ENCODE results near the gene HSDL1.

DNA sequence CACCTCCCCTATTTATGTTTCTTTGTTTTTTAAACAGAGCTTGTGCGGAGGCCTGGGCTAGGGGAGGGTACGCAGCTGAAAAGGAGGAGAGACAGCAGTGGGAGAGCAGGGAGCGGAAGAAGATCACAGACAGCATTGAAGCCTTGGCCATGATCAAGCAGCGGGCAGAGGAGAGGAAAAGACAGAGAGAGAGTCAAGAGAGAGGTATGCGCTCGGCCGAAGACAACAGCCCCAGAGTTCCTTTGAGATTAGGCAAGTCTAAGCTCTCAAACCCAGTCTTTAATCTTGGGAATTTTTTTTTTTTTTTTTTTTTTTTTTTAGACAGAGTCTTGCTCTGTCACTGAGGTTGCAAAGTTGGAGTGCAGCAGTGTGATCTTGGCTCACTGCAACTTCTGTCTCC is 20.8 kb upstream of the HSDL1 start:
- TF ChIP-seq POLR2A (IDR thresholded peaks at IDR 0.05) (no peak), EP300 (IDR thresholded peaks at IDR 0.05) (no peak)
- TF ChIP-seq, protein P1, sequence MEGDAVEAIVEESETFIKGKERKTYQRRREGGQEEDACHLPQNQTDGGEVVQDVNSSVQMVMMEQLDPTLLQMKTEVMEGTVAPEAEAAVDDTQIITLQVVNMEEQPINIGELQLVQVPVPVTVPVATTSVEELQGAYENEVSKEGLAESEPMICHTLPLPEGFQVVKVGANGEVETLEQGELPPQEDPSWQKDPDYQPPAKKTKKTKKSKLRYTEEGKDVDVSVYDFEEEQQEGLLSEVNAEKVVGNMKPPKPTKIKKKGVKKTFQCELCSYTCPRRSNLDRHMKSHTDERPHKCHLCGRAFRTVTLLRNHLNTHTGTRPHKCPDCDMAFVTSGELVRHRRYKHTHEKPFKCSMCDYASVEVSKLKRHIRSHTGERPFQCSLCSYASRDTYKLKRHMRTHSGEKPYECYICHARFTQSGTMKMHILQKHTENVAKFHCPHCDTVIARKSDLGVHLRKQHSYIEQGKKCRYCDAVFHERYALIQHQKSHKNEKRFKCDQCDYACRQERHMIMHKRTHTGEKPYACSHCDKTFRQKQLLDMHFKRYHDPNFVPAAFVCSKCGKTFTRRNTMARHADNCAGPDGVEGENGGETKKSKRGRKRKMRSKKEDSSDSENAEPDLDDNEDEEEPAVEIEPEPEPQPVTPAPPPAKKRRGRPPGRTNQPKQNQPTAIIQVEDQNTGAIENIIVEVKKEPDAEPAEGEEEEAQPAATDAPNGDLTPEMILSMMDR (IDR thresholded peaks at IDR 0.05) = no peak

Data from tibial nerve (tissue), 4 donors.